ENCODE data around the gene RHOT2.

The RHOT2 gene

DNA sequence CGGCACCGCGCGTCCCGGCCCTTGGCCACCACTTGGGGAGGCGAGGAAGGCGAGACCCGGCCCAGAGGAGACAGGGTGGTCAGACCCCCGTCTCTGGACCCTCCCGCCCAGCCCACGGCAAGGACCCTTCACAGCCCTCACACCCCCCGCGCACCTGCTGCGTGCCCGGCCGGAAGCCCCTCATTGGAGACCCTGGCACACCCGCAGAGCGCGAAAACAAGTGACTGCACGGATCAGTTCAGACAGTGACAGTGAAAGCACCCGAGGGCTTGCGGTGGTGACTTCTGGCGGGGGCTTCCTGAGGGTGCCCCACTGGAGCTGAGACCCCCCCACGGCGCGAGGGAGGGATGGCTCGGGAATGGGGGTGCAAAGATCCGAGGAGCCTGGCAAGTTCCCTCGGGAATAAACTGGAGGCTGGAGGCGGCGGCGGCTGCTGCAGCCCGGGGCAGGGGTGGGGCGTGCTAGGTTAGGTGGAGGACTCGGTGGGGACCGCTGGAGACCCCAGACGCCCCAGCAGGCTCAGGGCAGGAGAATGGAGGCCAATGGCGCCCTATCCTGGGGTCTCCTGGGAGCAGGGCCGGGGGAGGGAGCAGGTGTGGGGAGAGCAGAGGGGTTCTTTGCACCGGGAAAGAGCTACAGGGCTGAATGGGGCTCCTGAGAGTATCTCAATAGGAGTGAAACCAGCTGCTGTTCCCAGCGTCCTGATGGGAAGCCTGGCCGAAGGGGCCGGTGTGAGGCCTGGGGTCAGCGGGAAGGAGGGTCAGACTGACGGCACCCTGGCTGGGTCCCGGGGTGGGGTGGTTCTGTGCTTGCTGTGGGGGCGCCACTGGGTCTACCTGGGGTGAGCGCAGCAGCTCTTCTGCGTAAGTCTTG, 38.5 kb downstream of the RHOT2 start:
- no peaks in the 10 kb centered on the region for H3K36me3 ChIP-seq

DNA sequence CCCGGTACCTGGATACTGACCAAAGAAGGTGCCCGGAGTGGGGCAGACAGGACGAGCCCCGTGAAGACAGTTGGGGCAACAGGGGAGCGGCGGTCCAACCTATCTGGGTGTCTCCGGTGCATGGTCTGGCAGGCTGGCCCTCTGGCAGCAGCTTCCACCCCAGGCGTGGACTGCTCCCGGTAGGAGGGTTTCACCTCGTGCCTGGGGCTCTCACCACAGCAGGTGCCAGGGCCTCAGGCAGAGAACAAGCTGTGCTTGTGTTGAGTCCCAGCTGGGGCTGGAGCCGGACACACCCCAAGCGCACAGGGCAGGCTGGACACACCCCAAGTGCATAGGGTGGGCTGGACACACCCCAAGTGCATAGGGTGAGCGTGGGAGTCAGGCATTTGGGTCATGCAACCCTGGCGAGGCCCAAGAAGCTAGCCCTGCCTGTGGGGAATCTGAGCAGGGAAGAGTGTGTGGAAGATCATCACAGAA, 39.2 kb downstream of the RHOT2 start:
- Histone ChIP-seq H3K4me3 (no peak overlapping the region), H3K9me3 (no peaks in the 10 kb centered on the region), H3K36me3 (no peaks in the 10 kb centered on the region), H3K27me3 (peaks cover 0 to 98% of the 10 kb centered on the region in 2 donors), H3K27ac (no peak overlapping the region), H3K4me1 (peaks cover 0 to 39% (median 20%) of the 10 kb centered on the region in 4 donors)
- intact Hi-C loops (cut with DNase I; ENCODE audit: low total_unique reads): no loop called here
- DNase-seq: no peak
- TF ChIP-seq CTCF (IDR thresholded peaks at IDR 0.05): no peak

More for the DNA sequence above, 38.5 kb downstream of the RHOT2 start:
- H3K4me3 ChIP-seq: no peak overlapping the region
- H3K4me1 ChIP-seq: peaks cover 0 to 37% (median 19%) of the 10 kb centered on the region in 4 donors
- no peaks in the 10 kb centered on the region for H3K9me3 ChIP-seq
- no peak overlapping the region for H3K27ac ChIP-seq
- intact Hi-C loops (cut with DNase I; ENCODE audit: low total_unique reads): no loop called here
- peaks cover 0 to 98% of the 10 kb centered on the region in 2 donors for H3K27me3 ChIP-seq
- no peak for DNase-seq
- TF ChIP-seq CTCF (IDR thresholded peaks at IDR 0.05): no peak

- Histone ChIP-seq H3K27ac (no peak overlapping the region), H3K36me3 (no peaks in the 10 kb centered on the region), H3K9me3 (no peaks in the 10 kb centered on the region), H3K4me1 (peaks cover 0 to 39% (median 20%) of the 10 kb centered on the region in 4 donors), H3K4me3 (no peak overlapping the region), H3K27me3 (peaks cover 0 to 92% of the 10 kb centered on the region in 2 donors)
- no peak for TF ChIP-seq CTCF (IDR thresholded peaks at IDR 0.05)
- intact Hi-C loops (cut with DNase I; ENCODE audit: low total_unique reads): no loop called here
- DNase-seq: no peak
Observed at GRCh38 chr16:708019-708418, 40.1 kb downstream of the RHOT2 start.

DNA sequence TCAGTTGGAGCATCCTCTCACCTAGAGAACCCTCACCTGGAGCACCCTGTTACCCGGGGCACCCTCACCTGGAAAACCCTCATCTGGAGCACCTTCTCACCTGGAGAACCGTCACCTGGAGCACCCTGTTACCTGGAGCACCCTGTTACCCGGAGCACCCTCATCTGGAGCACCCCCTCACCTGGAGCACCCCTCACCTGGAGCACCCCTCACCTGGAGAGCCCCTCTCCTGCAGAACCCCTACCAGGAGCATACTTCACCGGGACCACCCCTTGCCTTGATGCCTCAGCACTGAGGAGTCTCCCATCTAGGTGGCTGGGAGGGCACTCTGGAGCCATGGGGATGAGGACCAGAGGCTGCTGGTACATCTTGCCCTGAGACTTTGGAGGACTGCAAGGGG, 41.0 kb downstream of the RHOT2 start:
- Histone ChIP-seq H3K36me3 (no peaks in the 10 kb centered on the region), H3K4me1 (peaks cover 0 to 39% (median 20%) of the 10 kb centered on the region in 4 donors), H3K9me3 (no peaks in the 10 kb centered on the region), H3K27ac (no peak overlapping the region), H3K27me3 (peaks cover 0 to 82% of the 10 kb centered on the region in 2 donors), H3K4me3 (no peak overlapping the region)
- no peak for DNase-seq
- intact Hi-C loops (cut with DNase I; ENCODE audit: low total_unique reads): no loop called here
- no peak for TF ChIP-seq CTCF (IDR thresholded peaks at IDR 0.05)

DNA sequence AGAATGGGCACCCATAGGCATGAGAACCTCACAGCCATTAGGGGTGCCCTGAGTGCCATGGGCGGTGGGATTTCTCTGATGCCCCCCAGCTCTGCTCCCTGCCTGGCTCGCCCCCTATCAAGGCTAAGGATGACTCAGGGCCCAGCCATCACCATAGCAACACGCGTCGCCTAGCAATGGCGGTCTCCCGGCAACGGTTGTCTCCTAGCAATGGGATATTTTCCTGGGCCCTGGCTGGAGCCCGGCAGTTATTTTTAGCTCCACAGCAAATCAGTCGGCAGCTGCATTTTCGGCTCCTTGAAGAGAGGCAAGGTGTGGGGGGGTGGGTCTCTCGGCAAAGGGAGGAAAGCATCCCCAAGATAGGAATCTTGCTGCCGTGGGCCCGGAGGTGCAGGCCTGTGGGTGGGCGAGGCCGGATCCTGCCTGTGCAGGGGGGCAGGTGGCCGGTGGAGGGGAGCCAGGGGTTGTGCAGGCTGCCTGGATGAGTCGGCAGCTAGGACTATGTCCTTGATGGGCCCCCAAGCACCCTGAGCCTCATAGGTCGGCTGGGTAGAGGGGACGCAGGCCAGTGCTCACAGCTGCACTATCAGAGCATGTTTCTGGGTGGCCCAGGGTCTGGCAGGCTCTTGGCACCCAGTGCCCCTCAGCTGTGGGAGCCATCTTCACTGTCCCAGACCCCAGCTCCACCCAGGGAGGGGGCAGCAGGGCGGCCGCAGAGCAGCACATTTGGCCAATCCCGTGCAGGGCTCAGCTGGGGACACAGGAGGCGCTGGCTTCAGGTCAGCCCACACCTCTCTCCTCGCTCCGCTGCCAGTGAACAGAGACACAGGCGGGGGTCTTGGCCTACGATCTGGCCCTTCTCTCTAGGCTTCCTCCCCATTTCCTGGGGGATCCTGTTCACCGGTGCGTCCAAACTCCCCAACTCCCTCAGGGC, 41.9 kb downstream of the RHOT2 start:
- H3K36me3 ChIP-seq: no peaks in the 10 kb centered on the region
- no peaks in the 10 kb centered on the region for H3K9me3 ChIP-seq
- peaks cover 0 to 43% (median 25%) of the 10 kb centered on the region in 4 donors for H3K4me1 ChIP-seq
- intact Hi-C loops (cut with DNase I; ENCODE audit: low total_unique reads): loop anchor here (5.0 kb wide), 1 partner anchor 347 kb away; no protein-coding TSS in a partner anchor
- H3K4me3 ChIP-seq: no peak overlapping the region
- H3K27ac ChIP-seq: no peak overlapping the region
- TF ChIP-seq CTCF (IDR thresholded peaks at IDR 0.05): no peak
- DNase-seq: no peak
- peaks cover 0 to 78% of the 10 kb centered on the region in 2 donors for H3K27me3 ChIP-seq
